ENCODE measurements around the gene MED29. TPM values are rescaled to one million over a fixed set of nuclear protein-coding genes. Genes with fewer than 3 reads are reported as not detected.
A peak's percentile ranks its signal among the peaks of the same experiment; 100 is the strongest.

The MED29 gene
- total RNA-seq, 6 experiments from 2014 or later = 19.4 to 38.1 (median 24.1) TPM

DNA sequence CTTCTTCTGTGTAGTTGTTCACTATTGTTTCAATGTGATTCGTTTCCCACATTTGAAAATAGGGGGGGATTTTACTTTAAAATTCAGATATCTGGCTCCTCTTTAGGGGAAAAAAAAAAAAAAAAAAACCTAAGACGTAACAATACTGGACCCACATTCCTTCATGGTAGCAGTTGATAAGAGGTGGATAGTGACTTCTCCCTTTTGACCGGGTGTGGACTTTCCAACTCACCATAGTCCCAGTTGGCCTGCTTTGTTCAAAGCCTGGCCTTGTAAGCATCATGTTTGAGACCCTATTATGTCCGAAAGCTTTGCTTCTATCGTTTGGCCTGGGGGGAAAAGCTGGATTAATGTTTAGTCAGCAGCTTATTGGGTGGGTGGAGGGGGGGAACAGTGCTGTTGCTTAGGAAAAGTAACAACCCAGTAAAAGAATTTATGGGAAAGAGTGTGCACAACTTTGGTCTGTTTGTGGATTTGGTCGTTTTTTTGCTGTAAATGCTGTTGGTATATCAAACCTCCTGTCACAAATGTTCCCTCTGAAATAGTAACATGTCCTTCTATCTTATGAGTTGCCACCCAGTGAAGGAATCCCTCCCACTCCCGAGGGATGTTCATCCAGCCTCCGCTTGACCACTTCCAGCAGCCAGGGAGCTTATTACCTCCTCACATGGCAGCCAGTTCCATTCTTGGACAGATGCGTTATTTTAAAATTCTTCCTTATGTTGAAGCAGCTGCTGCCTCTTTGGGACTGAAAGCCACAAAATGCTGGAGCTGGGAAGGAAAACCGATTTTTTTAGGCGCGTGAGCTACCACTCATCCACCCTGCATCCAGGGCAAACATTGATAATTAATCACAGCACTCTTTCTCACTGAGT lies 38.6 kb upstream of the MED29 start:
- Histone ChIP-seq H3K27me3 (no peaks in the 10 kb centered on the region), H3K9me3 (no peaks in the 10 kb centered on the region), H3K27ac (no peak overlapping the region), H3K4me3 (no peak overlapping the region), H3K36me3 (peaks cover 0 to 55% (median 26%) of the 10 kb centered on the region in 4 donors), H3K4me1 (no peaks in the 10 kb centered on the region)
- DNase-seq (no peak), ATAC-seq (no peak)
- TF ChIP-seq, protein P1, sequence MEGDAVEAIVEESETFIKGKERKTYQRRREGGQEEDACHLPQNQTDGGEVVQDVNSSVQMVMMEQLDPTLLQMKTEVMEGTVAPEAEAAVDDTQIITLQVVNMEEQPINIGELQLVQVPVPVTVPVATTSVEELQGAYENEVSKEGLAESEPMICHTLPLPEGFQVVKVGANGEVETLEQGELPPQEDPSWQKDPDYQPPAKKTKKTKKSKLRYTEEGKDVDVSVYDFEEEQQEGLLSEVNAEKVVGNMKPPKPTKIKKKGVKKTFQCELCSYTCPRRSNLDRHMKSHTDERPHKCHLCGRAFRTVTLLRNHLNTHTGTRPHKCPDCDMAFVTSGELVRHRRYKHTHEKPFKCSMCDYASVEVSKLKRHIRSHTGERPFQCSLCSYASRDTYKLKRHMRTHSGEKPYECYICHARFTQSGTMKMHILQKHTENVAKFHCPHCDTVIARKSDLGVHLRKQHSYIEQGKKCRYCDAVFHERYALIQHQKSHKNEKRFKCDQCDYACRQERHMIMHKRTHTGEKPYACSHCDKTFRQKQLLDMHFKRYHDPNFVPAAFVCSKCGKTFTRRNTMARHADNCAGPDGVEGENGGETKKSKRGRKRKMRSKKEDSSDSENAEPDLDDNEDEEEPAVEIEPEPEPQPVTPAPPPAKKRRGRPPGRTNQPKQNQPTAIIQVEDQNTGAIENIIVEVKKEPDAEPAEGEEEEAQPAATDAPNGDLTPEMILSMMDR (IDR thresholded peaks at IDR 0.05) = no peak
- no peak for TF ChIP-seq POLR2A (IDR thresholded peaks at IDR 0.05)
- intact Hi-C loops (cut with DNase I) = no loop called here
- WGBS (ENCODE audit: insufficient coverage, low coverage, low lambda C conversion rate, missing lambda C conversion rate) = 91% methylated on average over 11 of the region's 12 CpGs

DNA sequence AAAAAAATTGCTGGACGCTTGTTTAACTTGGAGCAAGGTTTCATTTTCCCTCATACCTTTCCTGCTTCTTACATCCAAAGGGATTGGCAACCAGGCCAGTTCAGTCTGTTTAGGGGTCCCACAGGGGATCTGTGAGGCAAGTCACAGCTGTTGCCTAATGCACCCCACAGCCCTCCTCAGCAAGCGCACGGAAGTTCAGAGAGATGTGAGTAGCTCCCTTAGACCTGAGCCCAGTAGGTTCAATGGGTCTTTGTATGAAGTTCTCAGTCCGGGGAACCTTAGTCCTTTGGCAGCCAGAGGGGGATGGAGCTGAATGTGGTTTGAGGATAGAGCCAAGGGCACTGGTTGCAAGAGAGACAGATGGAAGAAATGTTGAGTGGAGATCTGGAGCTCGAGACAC lies 35.9 kb upstream of the MED29 start:
- TF ChIP-seq, protein P1 (IDR thresholded peaks at IDR 0.05) = no peak
- no peak for TF ChIP-seq POLR2A (IDR thresholded peaks at IDR 0.05)
- H3K27ac ChIP-seq = no peak overlapping the region
- peaks cover 0 to 68% (median 35%) of the 10 kb centered on the region in 4 donors for H3K36me3 ChIP-seq
- no peaks in the 10 kb centered on the region for H3K27me3 ChIP-seq
- ATAC-seq (no peak), DNase-seq (no peak)
- intact Hi-C loops (cut with DNase I) = no loop called here
- WGBS (ENCODE audit: insufficient coverage, low coverage, low lambda C conversion rate, missing lambda C conversion rate) = 89% methylated on average over 2 of the region's 5 CpGs
- H3K4me1 ChIP-seq = no peaks in the 10 kb centered on the region
- no peaks in the 10 kb centered on the region for H3K9me3 ChIP-seq
- no peak overlapping the region for H3K4me3 ChIP-seq

DNA sequence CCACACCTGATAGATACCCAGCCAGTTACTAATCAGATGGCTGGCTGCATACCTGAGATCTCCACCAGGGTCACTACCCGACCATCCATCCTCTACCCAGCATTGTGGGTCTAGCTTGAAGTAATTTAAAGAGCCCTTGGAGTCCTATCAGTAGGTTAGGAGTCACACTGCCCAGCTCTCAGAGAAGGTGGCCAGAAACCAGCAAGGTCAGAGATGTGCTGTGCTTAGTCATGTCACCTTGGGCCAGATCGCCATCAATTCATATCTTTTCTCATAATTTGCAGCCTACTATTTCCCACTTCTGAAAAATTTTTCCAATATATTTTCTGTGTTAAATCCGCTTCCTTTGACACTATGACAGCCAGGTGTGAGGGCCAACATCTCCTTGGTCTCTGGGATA lies 35.1 kb upstream of the MED29 start:
- WGBS (ENCODE audit: insufficient coverage, low coverage, low lambda C conversion rate, missing lambda C conversion rate) = 92% methylated on average over 2 of the region's 3 CpGs
- DNase-seq (no peak), ATAC-seq (no peak)
- Histone ChIP-seq H3K27ac (no peak overlapping the region), H3K27me3 (no peaks in the 10 kb centered on the region), H3K9me3 (no peaks in the 10 kb centered on the region), H3K4me1 (no peaks in the 10 kb centered on the region), H3K36me3 (peaks cover 0 to 73% (median 38%) of the 10 kb centered on the region in 4 donors), H3K4me3 (no peak overlapping the region)
- intact Hi-C loops (cut with DNase I) = no loop called here
- no peak for TF ChIP-seq POLR2A (IDR thresholded peaks at IDR 0.05)
- TF ChIP-seq, protein P1 (IDR thresholded peaks at IDR 0.05) = no peak

DNA sequence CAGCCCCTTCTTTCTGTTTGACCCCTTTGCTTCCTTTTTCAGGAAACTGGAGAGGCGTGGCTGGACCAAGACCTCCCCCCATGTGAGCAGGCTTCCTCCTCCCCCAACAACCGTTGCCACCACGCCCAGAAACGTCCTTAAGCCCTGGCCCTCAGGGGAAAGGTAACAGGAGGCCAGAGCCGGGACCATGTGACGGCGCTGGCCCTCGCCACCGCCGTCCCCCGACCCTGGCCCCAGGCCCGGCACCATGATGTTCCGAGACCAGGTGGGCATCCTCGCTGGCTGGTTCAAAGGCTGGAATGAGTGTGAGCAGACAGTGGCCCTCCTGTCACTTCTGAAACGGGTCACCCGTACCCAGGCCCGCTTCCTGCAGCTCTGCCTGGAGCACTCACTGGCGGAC lies 34.5 kb upstream of the MED29 start:
- Histone ChIP-seq H3K27me3 (no peaks in the 10 kb centered on the region), H3K9me3 (no peaks in the 10 kb centered on the region), H3K36me3 (peaks cover 0 to 73% (median 38%) of the 10 kb centered on the region in 4 donors), H3K4me1 (no peaks in the 10 kb centered on the region), H3K4me3 (no peak overlapping the region), H3K27ac (no peak overlapping the region)
- 80% methylated on average over 1 of the region's 18 CpGs for WGBS (ENCODE audit: insufficient coverage, low coverage, low lambda C conversion rate, missing lambda C conversion rate)
- TF ChIP-seq POLR2A (IDR thresholded peaks at IDR 0.05) = no peak
- TF ChIP-seq, protein P1 (IDR thresholded peaks at IDR 0.05) = no peak
- DNase-seq (no peak), ATAC-seq (peak in 1 of 4 donors; percentile 31)
- intact Hi-C loops (cut with DNase I) = no loop called here
